ENCODE data around the gene SS18L1.

SS18L1 gene

DNA sequence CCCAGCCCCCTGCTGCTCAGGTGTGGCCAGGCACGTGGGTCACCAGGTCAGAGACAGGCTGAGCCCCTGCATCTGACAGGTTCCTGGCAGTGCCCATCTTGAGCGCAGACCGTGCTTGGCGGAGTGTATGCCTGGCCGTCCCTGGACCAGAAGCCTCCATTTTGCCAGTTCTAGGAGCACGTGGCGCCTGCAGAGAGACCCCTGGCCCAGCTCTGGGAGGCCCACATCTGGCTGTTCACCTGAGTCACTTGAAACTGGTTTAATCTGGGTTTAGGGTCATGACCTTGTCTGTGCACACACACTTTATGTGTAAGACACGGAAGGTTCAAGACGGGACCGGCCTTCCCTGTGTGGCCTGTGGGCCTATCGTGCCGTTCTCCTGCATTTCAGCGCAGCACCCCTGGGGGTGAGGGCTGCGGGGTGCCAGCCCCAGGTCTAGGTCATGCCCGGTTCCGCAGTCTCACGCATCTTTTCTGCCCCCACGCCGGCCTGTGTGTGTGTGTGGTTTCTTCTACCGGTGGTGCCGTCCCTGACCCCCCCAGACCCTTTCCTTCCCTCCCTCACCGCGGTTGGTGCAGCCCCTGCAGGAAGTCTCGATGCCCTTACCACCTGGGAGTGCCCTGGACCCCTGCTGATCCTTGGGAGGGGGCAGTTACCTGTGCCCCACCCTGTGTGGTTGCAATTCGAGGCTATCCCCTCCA is 14.0 kb downstream of the SS18L1 start:
- no peak for DNase-seq

DNA sequence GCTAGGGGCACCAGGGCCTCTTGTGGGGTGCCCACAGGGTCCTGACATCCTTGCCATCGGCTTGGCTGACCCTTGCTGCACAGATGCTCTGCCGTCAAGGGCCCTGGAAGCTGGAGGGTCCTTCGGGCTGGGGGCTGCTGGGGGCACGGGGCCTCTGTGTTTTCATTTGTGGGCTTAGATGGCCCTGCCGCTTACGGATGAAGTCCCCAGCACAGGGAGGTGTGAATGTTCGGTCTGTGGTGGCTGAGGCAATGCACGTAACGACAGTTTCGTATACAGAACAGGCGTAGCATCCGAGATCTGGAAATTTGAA is 14.5 kb downstream of the SS18L1 start:
- DNase-seq: no peak

DNA sequence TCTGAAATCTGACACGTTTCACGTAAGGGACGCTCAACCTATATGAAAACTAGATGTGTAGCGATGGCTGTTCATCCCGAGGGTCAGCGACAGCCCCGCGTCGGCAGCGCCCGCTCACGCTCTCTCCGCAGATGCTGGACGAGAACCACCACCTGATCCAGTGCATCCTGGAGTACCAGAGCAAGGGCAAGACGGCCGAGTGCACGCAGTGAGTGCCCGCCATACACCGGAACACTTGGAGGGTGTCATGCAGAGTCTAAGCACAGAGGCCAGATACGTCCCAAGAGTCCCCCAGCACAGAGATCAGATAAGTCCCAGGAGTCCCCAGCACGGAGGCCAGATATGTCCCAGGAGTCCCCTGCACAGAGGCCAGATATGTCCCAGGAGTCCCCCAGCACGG is 15.0 kb downstream of the SS18L1 start:
- DNase-seq: no peak

DNA sequence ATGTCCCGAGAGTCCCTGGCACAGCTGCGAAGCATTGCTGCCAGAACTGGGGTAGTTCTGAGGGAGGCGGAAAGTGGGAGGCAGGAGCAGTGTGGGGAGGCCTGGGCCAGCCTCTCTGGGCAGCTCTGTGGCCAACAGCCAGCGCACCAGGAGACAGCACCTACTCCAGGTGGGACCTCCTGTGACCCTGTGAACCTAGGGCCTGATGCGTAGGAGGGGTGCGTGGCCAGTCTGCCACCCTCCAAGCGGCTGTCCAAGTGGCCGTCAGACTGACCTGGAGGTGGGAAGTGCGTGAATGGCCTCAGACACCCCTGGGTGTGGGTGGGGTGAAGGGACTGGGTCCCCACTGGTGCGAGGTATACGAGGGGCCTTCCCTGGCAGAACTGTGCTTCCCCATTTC is 15.5 kb downstream of the SS18L1 start:
- DNase-seq: no peak

DNA sequence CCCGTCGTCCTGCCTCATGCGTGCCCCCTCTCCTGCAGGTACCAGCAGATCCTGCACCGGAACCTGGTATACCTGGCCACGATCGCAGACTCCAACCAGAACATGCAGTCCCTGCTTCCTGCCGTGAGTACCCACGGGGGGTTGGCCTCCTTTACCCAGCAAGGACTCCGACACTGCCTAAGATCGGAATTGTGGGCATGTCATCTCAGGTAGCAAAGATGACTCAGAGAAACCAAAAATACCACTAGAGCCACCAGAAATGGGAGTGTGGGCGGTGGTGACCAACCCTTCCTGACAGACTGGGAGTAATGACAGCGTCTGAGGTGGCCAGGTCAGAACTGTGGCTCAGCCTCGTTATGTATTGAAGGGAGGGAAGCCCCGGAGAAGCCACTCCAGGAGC is 16.3 kb downstream of the SS18L1 start:
- no peak for DNase-seq

DNA sequence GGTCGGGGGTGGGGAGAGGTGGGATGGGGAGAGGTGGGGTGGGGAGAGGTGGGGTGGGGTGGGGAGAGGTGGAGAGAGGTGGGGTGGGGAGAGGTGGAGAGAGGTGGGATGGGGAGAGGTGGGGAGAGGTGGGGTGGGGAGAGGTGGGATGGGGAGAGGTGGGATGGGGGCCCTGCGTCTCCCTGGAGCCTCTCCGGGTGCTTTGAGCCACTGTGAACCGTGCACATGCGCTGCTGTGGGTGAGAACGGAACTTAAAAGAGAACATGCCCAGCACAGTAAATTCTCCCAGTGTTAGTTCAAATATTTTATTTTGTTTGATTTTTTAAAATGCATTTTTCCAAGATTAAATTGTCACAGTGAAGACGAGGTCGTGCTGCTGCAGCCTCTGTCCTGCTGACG is 16.7 kb downstream of the SS18L1 start:
- no peak for DNase-seq

DNA sequence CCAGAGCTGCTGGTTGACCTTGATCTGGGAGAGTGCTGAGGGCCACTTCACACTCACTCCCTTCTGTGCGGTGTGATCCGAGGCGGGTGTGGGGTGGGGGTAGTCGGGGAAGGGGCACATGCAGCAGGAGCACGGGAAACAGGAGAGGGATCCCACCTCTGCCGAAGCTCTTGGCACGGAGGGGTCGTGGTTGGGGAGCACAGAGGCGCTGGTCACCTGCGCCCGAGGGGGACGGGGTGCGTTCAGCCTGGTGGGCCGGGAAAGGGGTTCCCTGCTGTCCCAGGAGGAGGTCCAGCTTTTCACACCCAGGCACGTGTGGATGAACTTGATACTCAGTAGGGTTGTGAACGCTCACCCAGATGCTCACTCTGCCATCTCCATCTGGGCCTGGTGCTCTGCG is 17.3 kb downstream of the SS18L1 start:
- DNase-seq: no peak

DNA sequence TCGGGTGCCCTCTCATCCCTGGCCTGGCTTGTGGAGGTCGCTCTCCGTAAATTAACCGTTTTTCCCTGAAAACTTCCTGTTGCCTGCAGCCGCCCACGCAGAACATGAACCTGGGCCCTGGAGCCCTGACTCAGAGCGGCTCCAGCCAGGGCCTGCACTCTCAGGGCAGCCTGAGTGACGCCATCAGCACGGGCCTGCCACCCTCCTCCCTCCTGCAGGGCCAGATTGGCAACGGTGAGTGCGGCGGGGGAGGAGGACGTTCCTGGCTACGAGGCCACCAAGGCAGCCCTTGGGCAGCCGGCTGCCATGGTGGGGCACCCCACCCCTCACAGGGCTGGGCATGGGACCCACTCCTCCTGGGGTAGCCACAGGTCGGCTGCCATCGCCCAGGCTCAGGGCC is 17.8 kb downstream of the SS18L1 start:
- DNase-seq: no peak

DNA sequence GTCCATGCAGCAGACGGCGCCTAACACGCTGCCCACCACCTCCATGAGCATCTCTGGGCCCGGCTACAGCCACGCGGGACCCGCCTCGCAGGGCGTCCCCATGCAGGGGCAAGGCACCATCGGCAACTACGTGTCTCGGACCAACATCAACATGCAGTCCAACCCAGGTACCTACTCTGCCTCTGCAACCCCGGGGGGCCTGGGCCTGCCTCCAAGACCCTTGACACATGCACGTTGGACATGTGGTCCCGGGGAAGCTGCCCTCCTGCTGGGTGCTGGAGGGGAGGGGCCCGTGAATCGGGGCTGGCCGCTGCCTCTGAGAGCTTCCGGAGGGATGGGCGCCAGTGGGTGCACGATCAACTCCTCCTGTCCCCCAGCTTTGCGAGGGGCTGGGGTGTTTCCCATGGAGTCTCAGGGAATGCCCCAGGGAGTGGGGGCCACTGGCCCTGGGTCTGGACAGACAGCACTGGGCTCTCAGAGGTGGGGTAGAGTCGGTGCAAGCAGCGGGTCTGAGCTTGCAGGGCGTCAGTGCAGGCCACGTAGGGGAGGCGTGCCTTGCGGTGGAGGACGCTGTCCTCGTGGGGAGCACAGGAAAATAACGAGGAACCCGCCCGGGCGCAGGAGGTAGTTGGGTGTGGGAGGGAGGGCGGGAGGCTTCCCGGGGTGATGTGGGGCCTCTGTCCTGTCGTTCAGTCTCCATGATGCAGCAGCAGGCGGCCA is 19.4 kb downstream of the SS18L1 start:
- DNase-seq: no peak

DNA sequence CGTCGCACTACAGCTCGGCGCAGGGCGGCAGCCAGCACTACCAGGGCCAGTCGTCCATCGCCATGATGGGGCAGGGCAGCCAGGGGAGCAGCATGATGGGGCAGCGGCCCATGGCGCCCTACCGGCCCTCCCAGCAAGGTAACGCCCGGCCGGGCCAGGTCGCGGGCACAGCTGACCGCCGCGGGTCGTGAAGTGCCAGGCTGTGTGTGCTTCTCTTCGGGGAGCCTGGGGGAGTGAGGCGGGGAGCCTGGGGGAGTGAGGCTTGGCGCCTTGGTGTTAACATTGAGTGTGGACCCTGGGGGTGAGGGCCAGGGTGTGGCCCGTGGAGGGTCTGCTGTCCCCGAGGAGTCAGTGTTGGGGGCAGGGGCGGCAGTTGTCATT is 19.9 kb downstream of the SS18L1 start:
- DNase-seq: no peak

DNA sequence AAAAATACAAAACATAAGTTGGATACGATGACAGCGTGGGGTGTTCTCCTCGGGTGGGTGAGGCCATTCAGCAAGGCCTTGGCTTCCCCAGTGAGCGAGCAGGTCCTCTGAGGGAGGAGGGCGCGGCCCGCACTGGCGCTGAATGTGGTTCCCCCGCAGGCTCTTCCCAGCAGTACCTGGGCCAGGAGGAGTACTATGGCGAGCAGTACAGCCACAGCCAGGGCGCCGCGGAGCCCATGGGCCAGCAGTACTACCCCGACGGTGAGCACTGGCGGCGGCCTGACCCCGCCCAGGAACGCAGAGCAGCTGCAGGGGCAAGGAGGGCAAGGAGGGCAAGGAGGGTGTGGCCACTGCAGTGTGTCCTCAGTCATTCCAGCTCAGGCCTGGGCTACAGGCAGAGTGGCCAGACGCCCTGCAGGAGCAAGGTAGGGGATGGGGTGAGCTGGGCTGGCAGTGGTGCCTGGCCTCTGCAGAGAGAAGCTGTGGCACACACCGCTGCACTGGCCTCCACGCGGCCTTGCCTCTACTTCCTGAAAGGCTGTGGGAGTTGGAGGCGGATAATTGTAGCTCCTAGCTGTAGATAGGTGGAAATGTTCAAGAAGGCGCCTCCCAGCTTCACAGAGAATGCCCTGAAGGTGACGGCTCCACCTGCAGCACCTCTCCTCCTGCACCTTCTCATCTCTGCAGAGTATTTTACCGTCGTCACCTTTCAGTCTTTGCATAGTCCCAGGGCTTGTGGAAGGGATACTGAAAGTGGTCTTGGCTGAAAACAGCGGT is 20.6 kb downstream of the SS18L1 start:
- DNase-seq: no peak

DNA sequence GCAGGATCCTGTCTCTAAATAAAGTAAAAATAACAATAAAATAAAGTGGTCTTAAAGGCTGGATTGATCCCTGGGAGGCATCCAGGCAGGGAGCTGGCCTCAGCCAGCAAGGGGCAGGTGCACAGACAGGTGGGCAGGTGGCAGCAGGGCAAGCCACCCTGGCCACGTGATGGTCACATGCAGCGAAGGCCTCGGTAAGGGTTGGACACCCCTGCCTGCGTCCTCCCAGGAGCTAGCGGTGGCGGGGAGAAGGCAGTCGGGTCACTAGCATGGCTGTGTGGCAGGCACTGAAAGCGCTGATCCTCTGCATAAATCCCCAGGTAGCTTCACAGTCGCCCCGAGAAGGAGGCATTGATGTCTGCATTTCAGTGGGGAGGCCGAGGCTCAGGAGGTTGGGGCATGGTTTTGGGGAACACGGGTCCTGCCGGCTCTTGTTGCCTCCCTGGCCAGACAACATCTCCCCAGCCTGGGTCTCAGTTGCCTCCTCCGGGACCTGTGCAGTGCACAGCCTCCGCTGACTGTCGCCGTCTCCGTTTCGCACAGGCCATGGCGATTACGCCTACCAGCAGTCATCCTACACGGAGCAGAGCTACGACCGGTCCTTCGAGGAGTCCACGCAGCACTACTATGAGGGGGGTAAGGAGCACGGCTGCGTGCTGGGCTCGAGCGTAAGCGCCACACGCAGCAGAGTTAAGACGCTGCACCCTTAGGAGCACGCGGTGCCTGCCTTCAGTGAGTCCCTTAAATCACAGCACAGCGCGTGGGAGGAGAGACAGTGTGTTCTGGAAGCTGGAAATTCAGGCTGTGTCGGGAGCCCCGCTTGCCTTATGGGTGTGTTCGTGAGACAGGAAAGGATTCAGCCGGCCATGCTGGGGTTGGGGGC is 21.6 kb downstream of the SS18L1 start:
- DNase-seq: no peak

DNA sequence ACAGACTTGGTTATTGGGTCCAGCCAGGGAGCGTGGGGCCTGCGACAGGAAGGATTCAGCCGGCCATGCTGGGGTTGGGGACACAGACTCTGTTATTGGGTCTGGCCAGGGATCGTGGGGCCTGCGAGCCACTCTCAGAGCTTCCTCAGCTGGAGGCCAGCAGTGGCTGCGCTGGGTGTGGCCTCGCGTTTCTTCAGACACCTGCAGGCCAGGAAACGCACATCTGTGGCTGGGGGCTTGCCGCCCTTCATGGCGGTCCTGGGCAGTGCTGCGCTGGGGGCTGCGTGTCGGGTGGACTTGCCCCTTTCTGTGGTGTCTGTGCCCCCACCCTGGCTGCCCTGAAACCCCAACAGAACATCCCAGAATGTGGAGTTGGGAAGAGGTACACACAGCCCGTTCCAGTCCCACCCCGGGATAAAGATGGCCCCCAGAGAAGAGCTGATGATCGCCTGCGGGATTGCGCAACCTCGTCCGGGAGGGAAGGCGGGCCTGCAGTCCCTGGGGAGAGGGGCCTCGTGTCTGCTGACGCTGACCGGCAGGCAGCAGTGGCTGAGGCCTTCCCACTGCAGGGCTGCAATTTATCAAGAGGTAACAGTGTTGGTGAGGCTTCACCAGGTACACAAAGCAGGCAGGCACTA is 22.3 kb downstream of the SS18L1 start:
- no peak for DNase-seq

DNA sequence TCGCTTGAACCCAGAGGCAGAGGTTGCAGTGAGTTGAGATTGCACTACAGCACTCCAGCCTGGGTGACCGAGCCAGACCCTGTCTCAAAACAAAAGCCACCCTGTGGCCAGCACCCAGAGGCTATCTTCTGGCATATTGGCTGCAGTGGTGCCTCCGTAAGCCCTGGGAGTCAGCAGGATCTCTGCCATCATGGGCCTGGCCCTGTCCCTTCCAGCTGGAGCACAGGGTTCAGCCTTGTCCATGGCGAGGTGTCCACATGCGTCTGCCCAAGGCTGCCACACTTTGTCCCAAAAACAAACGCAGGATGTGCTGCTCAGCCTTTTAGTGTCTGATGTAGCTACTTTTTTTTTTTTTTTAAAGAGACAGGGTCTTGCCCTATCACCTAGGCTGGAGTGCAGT is 23.9 kb downstream of the SS18L1 start:
- DNase-seq: no peak

DNA sequence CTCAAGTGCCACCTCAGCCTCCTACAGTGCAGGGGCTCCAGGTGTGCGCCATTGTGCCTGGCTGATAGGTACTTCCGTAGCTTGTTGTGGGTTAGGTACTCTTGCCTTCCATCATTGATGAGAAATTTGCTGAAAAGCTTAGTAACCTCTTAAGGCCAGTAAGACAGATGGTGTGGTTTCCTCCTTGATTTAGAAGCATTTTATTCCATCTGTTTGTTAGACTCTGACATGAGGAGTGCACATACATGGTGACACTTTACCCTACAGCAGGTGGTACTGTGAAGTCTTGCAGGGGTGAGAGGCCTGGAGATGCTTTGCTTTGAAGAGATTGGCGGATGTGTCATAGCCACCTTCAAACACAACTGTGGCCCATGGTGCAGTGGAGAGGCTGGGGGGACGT is 24.5 kb downstream of the SS18L1 start:
- no peak for DNase-seq

DNA sequence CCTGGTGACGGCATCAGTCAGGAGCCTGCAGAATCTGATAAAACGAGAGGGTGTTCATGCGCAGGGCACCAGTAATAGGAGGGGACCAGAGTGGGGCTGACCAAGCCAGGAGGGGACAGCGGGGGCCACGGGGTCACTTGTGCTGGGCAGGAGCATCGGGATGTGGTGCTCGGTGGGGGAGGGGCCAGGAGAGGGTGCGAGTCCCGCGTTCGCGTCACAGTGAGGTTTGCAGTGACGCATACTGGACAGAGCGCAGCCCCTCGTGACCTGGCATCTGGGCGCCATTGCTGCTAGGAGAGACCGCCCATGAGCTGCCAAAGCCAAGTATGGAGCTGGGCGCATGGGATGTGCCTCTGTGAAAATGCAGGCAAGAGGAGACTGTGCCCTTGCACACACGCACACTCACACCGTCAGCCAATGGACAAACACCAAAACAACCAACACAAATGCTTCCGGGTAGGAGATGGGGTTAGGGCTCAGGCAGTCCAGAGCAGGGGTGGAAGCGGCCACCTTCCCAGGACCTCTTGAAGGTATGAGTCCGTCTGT is 25.4 kb downstream of the SS18L1 start:
- DNase-seq: no peak

DNA sequence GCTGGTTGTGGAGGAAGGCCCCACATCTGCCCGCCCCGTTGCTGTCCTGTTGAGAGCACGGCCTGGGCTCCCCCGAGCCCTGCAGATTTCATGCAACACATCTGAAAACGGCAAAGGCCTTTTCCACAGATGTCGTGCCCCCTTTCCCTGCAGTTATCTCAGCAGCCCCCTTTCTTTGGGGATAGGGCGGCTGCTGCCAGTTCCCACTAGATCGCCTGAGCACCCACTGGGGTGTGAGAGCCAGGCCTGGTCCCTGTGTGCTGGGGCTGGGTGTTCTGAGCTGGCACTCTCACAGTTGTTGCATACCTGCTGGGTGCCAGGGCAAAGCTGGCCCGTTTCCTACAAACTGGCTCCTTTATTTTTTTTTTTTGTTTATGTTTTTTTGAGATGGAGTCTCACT is 27.0 kb downstream of the SS18L1 start:
- no peak for DNase-seq

DNA sequence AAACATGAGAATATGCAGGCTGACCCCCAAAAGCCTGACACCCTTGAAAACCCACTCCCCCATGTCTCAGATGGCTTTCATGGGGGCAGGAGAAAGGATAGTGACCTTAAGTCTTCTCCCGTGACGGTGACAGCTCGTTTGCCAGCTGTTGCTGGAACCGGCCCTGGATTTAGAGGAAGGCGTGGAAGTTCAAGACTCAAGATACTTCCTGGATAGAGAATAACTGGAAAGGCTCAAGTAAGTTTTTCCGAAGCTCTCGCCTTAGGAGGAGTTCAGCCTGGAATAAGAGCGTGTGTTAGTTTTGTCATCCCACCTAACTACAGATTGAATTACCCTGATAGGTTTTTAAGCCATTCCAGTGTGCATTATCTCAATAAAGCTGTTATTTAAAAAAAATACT is 27.7 kb downstream of the SS18L1 start:
- no peak for DNase-seq

DNA sequence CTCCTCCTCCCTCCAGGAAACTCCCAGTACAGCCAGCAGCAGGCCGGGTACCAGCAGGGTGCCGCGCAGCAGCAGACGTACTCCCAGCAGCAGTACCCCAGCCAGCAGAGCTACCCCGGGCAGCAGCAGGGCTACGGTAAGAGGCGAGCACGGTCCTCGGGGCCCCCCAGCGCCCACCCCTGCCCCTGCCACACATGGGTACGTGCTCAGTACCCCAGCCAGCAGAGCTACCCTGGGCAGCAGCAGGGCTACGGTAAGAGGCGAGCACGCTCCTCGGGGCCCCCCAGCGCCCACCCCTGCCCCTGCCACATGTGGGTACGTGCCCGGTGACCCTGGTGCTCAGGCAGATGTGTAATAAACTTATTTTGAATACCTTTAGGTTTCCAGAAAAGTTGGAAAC is 29.1 kb downstream of the SS18L1 start:
- DNase-seq: no peak

DNA sequence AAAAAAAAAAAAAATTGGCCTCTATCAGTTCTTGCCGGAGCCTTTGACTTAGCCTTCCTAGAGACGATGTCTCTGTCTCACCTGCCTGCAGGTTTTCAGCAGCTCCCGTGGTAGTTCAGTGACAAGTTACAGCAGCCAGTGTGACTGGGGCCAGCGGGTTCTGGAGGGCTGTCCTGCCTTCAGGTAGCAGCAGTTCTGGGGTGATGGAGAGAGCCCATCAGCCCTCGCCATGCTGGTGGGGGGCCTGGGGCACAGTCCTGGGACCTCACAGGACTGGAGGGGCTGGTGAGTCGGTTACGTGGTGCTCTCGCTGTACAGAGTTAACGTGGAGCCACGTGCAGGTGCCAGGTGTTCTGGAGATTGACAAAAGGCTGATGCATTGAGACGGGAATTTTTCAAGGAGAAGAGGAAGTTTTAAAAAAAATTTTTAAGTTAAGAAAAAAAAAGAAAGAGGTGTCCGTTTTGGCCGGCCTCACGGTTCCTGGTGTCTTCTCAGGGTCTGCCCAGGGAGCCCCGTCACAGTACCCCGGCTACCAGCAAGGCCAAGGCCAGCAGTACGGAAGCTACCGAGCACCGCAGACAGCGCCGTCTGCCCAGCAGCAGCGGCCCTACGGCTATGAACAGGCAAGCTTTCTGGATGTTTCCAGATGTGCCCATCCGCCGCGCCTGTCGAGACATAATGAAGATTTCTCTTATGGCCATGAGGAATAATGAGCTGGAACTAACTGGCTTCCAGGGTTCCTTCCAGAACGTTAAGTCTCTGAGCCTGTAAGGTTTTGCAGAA is 30.6 kb downstream of the SS18L1 start:
- DNase-seq: no peak

DNA sequence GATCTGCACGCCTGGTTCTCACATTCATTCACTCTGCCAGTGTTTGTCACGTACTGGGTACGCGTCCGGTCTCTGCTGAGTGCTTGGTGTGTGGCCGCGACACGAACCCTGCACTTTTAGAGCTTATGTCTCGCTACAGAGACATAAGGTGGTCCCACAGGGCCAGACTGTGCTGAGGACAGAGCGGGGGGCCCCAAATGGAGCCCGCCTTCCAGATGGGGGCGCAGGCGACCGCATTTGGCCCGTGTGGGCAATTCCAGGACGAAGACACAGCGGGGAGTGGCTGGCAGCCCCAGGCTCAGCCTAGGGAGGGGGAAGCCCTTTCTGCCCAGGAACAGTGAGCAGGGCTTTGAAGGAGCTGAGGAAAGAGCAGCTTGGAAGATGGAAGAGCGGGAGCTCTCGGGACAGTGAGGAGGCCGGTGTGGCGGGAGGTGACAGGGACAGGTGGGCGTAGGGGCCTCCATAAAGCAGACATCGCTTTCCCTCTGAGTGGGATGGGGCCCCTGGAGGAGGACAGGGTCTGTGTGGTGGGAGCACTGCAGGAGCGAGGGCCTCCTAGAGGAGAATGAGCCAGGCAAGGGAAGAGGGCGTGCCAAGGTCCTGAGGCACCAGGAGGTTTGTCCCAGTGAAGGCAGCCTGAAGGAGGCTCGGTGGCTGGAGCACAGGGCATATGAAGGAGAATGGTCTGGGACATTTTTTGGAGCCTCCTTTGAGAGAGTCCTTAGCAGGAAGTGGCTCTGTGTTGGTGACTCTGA is 31.5 kb downstream of the SS18L1 start:
- no peak for DNase-seq
